Daoy (cell line): ENCODE measurements around the gene DHX58. TPM values are rescaled to one million over a fixed set of nuclear protein-coding genes. Genes with fewer than 3 reads are reported as not detected.

Experiments used
- DNase-seq: peaks from one replicate; pipeline ENCODE4 v3.0.0-alpha.2; 2015; ENCODE audit warnings: low read depth
- total RNA-seq: library from RNA; depleted of rRNA; stranded (reverse); fragments of >200 nt; shearing (Covaris generic); gene quantifications from 2 replicates; pipeline ENCODE4 v1.2.3, GENCODE V29; 2014

Gene DHX58
- total RNA-seq, 1 experiment from 2014 or later, result 3.1 TPM

DNA sequence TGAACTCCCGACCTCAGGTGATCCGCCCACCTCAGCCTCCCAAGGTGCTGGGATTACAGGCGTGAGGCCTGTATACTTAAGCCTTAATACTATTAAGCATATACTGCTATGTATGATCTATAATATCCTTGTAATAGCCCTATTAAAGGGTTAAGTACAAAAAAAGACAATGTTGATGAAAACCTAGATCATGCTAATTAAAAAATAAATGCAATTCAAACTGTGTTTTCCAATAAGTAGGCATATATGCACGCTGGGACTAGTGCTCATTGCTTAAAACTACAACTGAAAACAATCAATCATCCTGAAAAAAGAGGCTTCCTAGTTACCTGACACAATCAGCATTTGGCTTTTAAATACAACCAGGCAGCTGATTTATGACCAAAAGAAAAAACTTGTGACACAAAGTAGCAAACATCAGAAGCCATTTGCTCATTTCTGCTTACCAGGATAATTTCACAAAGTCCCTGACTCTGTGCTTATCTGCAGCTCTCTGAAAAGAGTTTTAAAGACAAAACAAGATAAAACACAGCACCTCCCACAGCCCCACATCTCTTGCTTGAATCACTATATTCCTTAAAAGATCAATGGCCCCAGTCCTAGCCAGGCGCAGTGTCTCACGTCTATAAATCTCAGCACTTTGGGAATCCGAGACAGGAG is 25.3 kb downstream of the DHX58 start:
- no peak for DNase-seq

- DNase-seq, result no peak
These were observed 30.9 kb downstream of the DHX58 start for GRCh38 chr17:42081516-42082129.

DNA sequence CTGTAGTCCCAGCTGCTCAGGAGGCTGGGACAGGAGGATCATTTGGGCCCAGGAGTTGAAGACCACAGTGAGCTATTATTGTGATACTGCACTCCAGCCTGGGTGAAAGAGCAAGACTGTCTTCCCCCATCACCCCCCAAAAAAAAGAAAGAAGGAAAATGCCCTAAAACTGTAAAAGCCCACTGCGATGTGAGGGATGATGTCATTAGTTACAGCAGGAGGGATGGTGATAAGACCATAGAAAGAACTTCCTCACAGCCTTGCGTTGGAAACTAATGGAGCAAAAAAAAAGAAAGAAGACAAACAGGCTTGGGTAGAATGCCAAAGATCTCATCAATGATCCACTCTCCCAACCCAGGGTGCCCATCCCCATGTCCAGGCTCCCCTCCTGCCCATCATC is 33.0 kb downstream of the DHX58 start:
- no peak for DNase-seq

- DNase-seq, result no peak
These were observed 34.0 kb downstream of the DHX58 start for GRCh38 chr17:42078396-42079043.

- DNase-seq, result no peak
These were observed 34.8 kb downstream of the DHX58 start for GRCh38 chr17:42077755-42078154.

- no peak for DNase-seq
These were observed 35.5 kb downstream of the DHX58 start for GRCh38 chr17:42076797-42077559.

DNA sequence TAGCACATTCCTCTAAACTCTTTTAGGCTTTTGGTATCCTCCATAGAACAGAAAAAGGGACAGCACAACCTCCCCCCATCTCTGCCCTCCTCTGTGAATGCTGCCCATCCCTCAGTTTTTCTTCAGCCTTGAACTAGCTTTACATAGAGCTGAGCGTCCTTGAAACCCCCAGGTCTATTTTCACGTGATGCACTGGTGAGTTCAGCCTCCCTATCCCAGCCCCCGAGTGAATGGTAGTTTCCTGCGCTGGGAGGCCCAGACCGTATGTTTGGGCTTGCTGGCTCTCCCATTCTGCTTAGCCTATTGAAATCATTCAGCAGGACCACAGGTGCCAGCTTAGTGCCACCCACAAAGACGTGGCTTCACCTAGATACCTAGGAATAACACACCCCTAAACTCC is 36.7 kb downstream of the DHX58 start:
- DNase-seq, result no peak

GRCh38 chr17:42072323-42073187 is 40.0 kb downstream of the DHX58 start:
- peak; percentile 27 for DNase-seq

- peak; percentile 28 for DNase-seq
These were observed 40.7 kb downstream of the DHX58 start for GRCh38 chr17:42071810-42072209.

DNA sequence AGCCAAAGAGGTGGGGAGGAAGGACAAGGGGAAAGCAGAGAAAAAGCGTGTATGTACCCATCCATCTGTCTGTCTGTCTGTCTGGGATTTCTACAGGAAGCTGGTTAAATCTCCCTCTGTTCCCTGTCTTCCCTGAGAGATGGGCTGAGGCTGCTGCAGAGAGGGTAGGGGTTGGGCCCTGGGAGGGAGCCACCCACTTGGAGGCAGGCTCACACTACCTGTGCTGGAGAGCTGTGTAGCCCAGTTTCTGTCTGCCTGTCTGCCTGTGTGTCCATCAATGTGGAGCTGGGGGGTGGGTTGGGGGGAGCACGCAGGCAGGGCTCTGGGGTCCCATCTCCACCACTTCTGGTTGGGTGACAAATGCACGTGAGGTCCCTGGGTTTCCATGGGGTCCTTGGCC is 43.5 kb downstream of the DHX58 start:
- no peak for DNase-seq

- peak; percentile 66 for DNase-seq
These were observed 45.0 kb downstream of the DHX58 start for GRCh38 chr17:42067371-42068091.

DNA sequence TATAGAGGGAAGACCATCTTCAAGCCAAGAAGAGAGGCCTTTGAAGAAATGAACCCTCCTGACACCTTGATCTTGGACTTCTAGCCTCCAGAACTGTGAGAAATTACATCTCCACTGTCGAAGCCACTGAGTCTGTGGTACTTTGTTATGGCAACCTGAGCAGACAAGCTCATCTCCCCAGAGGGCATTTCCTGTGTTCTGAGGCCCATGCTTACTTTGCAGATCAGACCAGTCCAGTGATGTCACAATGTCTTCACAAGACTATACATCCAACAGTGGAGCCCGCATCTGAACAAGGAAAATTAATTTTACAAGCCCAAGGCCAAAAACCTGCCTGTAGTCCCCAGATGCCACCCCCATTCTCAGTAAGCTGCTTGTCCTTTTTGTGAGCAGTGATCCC is 47.3 kb downstream of the DHX58 start:
- DNase-seq, result no peak

GRCh38 chr17:42062681-42063080 is 49.8 kb downstream of the DHX58 start:
- DNase-seq, result no peak

DNA sequence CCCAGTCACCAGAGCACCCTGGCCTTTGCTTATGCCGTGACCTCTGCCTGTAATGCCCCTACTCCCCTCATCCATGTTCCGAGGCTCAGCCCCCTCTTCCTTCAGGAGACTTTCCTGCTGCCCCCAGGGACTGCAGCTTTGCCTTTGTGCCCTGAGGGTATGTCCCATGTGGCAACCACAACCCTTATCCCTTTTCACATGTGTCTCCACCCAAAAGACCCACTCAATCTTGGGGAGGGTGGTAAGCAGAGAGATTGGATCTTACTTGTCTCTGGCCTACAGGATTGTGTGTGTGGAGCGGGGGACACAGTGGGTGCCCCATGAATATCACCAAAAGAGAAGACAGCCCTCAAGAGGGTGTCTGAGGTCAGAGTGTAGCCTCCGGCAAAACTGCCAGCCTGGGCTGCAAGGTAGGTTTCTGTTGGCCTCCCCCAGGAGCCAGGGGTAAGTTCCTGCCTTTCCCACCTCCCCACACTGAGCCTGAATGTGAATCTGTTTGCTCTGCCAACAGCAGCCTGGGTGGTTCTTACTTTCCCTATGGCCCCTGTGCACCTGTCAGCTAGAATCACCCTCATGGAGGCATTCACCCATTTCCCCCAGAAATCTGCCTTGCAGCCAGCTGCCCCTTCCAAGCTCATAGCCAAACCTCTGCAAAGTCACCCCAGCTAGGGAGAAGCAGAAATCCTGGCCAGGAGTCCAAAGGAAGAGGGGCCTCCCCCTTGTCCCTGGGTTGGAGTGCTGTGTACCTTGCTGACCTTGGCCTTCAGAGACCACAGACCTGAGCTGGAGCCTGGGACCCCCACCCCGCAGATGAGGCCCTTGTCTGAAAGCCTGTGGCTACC is 50.6 kb downstream of the DHX58 start:
- DNase-seq, result no peak

GRCh38 chr17:42060231-42060630 is 52.3 kb downstream of the DHX58 start:
- no peak for DNase-seq

GRCh38 chr17:42059815-42060214 is 52.7 kb downstream of the DHX58 start:
- no peak for DNase-seq

DNA sequence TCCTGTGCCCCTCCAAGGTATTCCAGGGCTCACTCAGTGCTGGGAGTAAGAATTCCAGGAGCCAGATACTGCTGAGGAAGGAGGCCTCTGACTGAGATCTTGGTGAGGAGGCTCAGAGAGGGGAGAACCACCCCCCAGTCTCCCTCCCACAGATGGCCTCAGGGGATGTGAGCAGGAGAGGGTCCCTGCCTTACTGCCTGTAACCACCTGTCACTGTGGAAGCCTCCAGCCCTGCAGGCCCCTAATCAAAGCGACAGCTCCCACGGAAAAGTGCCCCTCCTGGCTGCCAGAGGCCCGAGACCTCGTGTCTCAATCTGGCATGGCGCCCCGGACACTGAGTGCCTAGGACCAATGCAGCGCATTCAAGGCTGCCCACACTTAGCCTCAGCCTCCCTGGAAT is 54.5 kb downstream of the DHX58 start:
- DNase-seq, result no peak

DNA sequence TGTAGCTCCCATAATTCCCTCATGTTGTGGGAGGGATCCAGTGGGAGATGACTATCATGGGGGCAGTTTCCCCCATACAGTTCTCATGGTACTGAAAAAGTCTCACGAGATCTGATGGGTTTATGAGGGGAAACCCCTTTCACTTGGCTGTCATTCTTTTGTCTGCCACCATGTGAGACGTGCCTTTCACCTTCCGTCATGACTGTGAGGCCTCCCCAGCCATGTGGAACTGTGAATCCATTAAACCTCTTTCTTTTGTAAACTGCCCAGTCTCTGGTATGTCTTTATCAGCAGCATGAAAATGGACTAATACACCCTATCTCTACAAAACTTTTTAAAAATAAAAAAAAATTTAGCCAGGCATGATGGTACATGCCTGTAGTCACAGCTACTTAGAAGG is 55.9 kb downstream of the DHX58 start:
- DNase-seq, result no peak

- DNase-seq, result peak; percentile 61
These were observed 57.0 kb downstream of the DHX58 start for GRCh38 chr17:42055496-42055895.

DNA sequence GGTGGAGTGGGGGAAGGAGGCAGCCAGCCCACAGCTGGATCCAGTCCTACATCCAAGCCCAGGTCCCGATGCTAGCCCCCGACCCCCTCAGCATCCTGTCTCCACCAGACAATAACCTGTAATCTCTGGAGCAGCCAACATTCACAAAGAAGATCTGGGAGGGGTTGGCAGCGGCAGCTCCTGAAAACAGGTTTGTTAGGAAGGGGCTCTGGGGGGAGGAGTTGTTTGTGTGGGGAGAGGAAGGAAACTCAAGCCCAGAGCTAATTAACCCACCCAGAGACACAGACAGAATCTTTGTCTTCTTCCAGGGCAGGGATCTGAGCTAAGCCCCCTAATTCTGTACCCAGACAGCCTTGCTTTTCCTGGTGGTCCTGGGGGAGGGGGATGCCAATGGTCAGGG is 57.5 kb downstream of the DHX58 start:
- no peak for DNase-seq
